Type B pancreatic cell (in vitro differentiated cells): Measurements from ENCODE around the gene ZNF565. TPM values are rescaled to one million over a fixed set of nuclear protein-coding genes. Genes with fewer than 3 reads are reported as not detected.
A peak's percentile ranks its signal among the peaks of the same experiment; 100 is the strongest.

ENCODE experiments used
- DNase-seq: peaks from one replicate; pipeline ENCODE4 v3.0.0; 2021; ENCODE audit warnings: mixed read lengths; ENCODE audit not compliant: unreplicated experiment; ENCODE audit errors: extremely low spot score
- H3K27ac Mint-ChIP-seq: 2 replicates; pipeline ENCODE4 v1.8.0; 2021; ENCODE audit warnings: mild to moderate bottlenecking, mixed read lengths
- H3K27me3 Mint-ChIP-seq: 2 replicates; pipeline ENCODE4 v1.8.0; 2021; ENCODE audit warnings: mixed read lengths
- H3K36me3 Mint-ChIP-seq: 2 replicates; pipeline ENCODE4 v1.8.0; 2021; ENCODE audit warnings: mixed read lengths
- H3K4me1 Mint-ChIP-seq: one replicate; pipeline ENCODE4 v1.8.0; 2021; ENCODE audit warnings: mixed read lengths; ENCODE audit not compliant: unreplicated experiment
- H3K4me3 Mint-ChIP-seq: 2 replicates; pipeline ENCODE4 v1.8.0; 2021; ENCODE audit warnings: mild to moderate bottlenecking, mixed read lengths
- H3K9me3 Mint-ChIP-seq: 2 replicates; pipeline ENCODE4 v1.8.0; 2021; ENCODE audit warnings: mixed read lengths
- CTCF ChIP-seq: fragments of 200-600 bp; sonication (generic); conservative IDR thresholded peaks from 2 replicates; pipeline ENCODE4 v1.5.0; 2021; ENCODE audit warnings: antibody characterized with exemption, mild to moderate bottlenecking
- total RNA-seq: library from RNA; stranded (reverse); gene quantifications from 2 replicates; pipeline ENCODE4 v1.2.1, GENCODE V29; 2021; ENCODE audit warnings: low replicate concordance

ZNF565 gene
- total RNA-seq, 1 donor from 2014 or later = 5.6 TPM

- no peaks in the 10 kb centered on the region for H3K27me3 Mint-ChIP-seq
- DNase-seq = no peak
- peaks cover 25% of the 10 kb centered on the region for H3K36me3 Mint-ChIP-seq
- peaks cover 9% of the 10 kb centered on the region for H3K4me1 Mint-ChIP-seq
- TF ChIP-seq CTCF = no peak
- peak overlapping the region; percentile 68 for H3K4me3 Mint-ChIP-seq
- peak overlapping the region; percentile 56 for H3K27ac Mint-ChIP-seq
- peaks cover 5% of the 10 kb centered on the region for H3K9me3 Mint-ChIP-seq
Observed at GRCh38 chr19:36142496-36142895, 72.0 kb downstream of the ZNF565 start.

GRCh38 chr19:36142046-36142445 lies 72.4 kb downstream of the ZNF565 start:
- peaks cover 9% of the 10 kb centered on the region for H3K4me1 Mint-ChIP-seq
- no peak for DNase-seq
- H3K9me3 Mint-ChIP-seq = peaks cover 5% of the 10 kb centered on the region
- H3K27me3 Mint-ChIP-seq = no peaks in the 10 kb centered on the region
- peaks cover 24% of the 10 kb centered on the region for H3K36me3 Mint-ChIP-seq
- no peak for TF ChIP-seq CTCF
- H3K27ac Mint-ChIP-seq = no peak overlapping the region
- peak overlapping the region; percentile 92 for H3K4me3 Mint-ChIP-seq

GRCh38 chr19:36141039-36141927 lies 73.2 kb downstream of the ZNF565 start:
- H3K27me3 Mint-ChIP-seq = no peaks in the 10 kb centered on the region
- H3K27ac Mint-ChIP-seq = peak overlapping the region; percentile 98
- DNase-seq = peak; percentile 89
- TF ChIP-seq CTCF = no peak
- peaks cover 5% of the 10 kb centered on the region for H3K9me3 Mint-ChIP-seq
- H3K36me3 Mint-ChIP-seq = peaks cover 18% of the 10 kb centered on the region
- H3K4me3 Mint-ChIP-seq = peak overlapping the region; percentile 92
- peaks cover 9% of the 10 kb centered on the region for H3K4me1 Mint-ChIP-seq

- peak overlapping the region; percentile 98 for H3K27ac Mint-ChIP-seq
- peaks cover 9% of the 10 kb centered on the region for H3K4me1 Mint-ChIP-seq
- H3K27me3 Mint-ChIP-seq = no peaks in the 10 kb centered on the region
- no peak for DNase-seq
- H3K4me3 Mint-ChIP-seq = peak overlapping the region; percentile 92
- H3K9me3 Mint-ChIP-seq = peaks cover 5% of the 10 kb centered on the region
- H3K36me3 Mint-ChIP-seq = peaks cover 16% of the 10 kb centered on the region
- TF ChIP-seq CTCF = no peak
Observed at GRCh38 chr19:36140304-36141038, 74.0 kb downstream of the ZNF565 start.

- peak within 1 kb of the TSS; percentile 98 for H3K27ac Mint-ChIP-seq
- H3K4me3 Mint-ChIP-seq = peak within 1 kb of the TSS; percentile 92
- peak; percentile 54 for TF ChIP-seq CTCF
- DNase-seq = peak; percentile 98
- no peaks in the 10 kb centered on the region for H3K27me3 Mint-ChIP-seq
- H3K36me3 Mint-ChIP-seq = peaks cover 16% of the 10 kb centered on the region
- H3K9me3 Mint-ChIP-seq = peaks cover 5% of the 10 kb centered on the region
- H3K4me1 Mint-ChIP-seq = peaks cover 9% of the 10 kb centered on the region
Observed at GRCh38 chr19:36139473-36140303, 74.8 kb downstream of the ZNF565 start, which contains the start of gene CAPNS1. TSS of gene CAPNS1 (plus strand) at chr19:36140066. CDS start at chr19:36141012, 946 bp downstream.
